Measurements from ENCODE around the gene THRA. TPM values are rescaled to one million over a fixed set of nuclear protein-coding genes. Genes with fewer than 3 reads are reported as not detected.

Gene THRA
- polyA plus RNA-seq, 1 of the 3 experiments (the other 2 are of a cell fraction): 23.1 TPM

- peaks cover 18% of the 10 kb centered on the region; the same call in 1 of the 2 replicates for H3K79me2 ChIP-seq (ENCODE audit: insufficient read depth)
- no peaks in the 10 kb centered on the region for H3K27me3 ChIP-seq (ENCODE audit: insufficient read depth)
- peaks cover 0 to 11% of the 10 kb centered on the region in 2 experiments; a peak in 2 of 4 replicates for H3K4me1 ChIP-seq (ENCODE audit: control insufficient read depth in 1 of 2, insufficient read depth in 2 of 2, low read depth in 1 of 2, low read length in 1 of 2)
- H3K27ac ChIP-seq (ENCODE audit: low read depth in 2 of 2, low read length in 1 of 2): no peak overlapping the region
- POLR2A ChIA-PET: interaction anchor here (1.0 kb wide), 1 partner anchor 26 kb away, joined by 4 read pairs; no protein-coding TSS in a partner anchor
- CTCF ChIA-PET: interaction anchor here (0.6 to 6.0 kb wide), 8 partner anchors 17 to 107 kb away, joined by 3 to 42 read pairs (median 6); no protein-coding TSS in a partner anchor
- WGBS (ENCODE audit: low lambda C conversion rate): 87% methylated on average over 4 of the region's 6 CpGs
- no peak overlapping the region for H3K9ac ChIP-seq
- DNase-seq: no peak
- H3K4me3 ChIP-seq (ENCODE audit: low read depth in 2 of 2, low read length in 1 of 2): no peak overlapping the region
- H3K4me2 ChIP-seq: no peak overlapping the region
- TF ChIP-seq IRF3 (IDR thresholded peaks at IDR 0.05; ENCODE audit: low read depth, low read length) (no peak), GATA2 (CRISPR knock-in tag; IDR thresholded peaks at IDR 0.05) (no peak), CTCF (IDR thresholded peaks at IDR 0.05) (no peak), POLR2AphosphoS5 (IDR thresholded peaks at IDR 0.05; ENCODE audit: low read depth, low read length) (no peak), MXI1 (IDR thresholded peaks at IDR 0.05; ENCODE audit: low read depth, low read length) (no peak), ELF1 (IDR thresholded peaks at IDR 0.05) (no peak), FOXJ3 (CRISPR knock-in tag; IDR thresholded peaks at IDR 0.05) (no peak), JUND (IDR thresholded peaks at IDR 0.05) (no peak), USF2 (IDR thresholded peaks at IDR 0.05; ENCODE audit: borderline replicate concordance, low read depth, low read length) (no peak), USF1 (IDR thresholded peaks at IDR 0.05; ENCODE audit: borderline replicate concordance, low read depth) (no peak), ZBTB33 (IDR thresholded peaks at IDR 0.05; ENCODE audit: borderline replicate concordance, low read depth) (no peak), EP300 (IDR thresholded peaks at IDR 0.05; ENCODE audit: borderline replicate concordance in 1 of 2, low read depth in 1 of 2, low read length in 1 of 2) (no peak), RXRA (IDR thresholded peaks at IDR 0.05; ENCODE audit: borderline replicate concordance, low read depth) (no peak), MAX (IDR thresholded peaks at IDR 0.05; ENCODE audit: low read depth) (no peak), CHD2 (IDR thresholded peaks at IDR 0.05; ENCODE audit: low read length, partially characterized antibody) (no peak)
- peaks cover 3 to 9% of the 10 kb centered on the region in 2 experiments for H3K36me3 ChIP-seq (replicated peaks in 1 of 2; ENCODE audit: control insufficient read depth in 1 of 2, insufficient read depth in 2 of 2, low read length in 1 of 2)
- H3K9me2 ChIP-seq: no peaks in the 10 kb centered on the region
- no peak overlapping the region for H2AFZ ChIP-seq (ENCODE audit: low read depth)
- H3F3A ChIP-seq (replicated peaks; ENCODE audit: insufficient read depth): peaks cover 4% of the 10 kb centered on the region
- no peaks in the 10 kb centered on the region for H3K9me3 ChIP-seq
- H4K20me1 ChIP-seq (ENCODE audit: insufficient read depth): no peaks in the 10 kb centered on the region
Measured at GRCh38 chr17:40056379-40057015, 6.3 kb upstream of the THRA start.

Measured in SK-N-SH (cell line).